Fibroblast of villous mesenchyme (primary cell): ENCODE data around the gene PARD3. TPM values are rescaled to one million over a fixed set of nuclear protein-coding genes. Genes with fewer than 3 reads are reported as not detected.

Experiments used
- DNase-seq: peaks from one replicate; pipeline ENCODE4 v3.0.0-alpha.2; 2010; ENCODE audit warnings: low read depth
- H3K4me3 ChIP-seq: 2 replicates; pipeline ENCODE4 v1.5.1; 2011; ENCODE audit warnings: low read depth, mild to moderate bottlenecking, low read length
- total RNA-seq: library from RNA; depleted of rRNA; stranded (reverse); fragments of >200 nt; gene quantifications from 2 replicates; pipeline ENCODE4 v1.2.3, GENCODE V29; 2012
- TF ChIP-seq, protein P1 (sequence below): IDR thresholded peaks from 2 replicates; pipeline ENCODE4 v1.5.1; 2012; ENCODE audit warnings: low read depth, mild to moderate bottlenecking, low read length; ENCODE audit not compliant: insufficient read depth

The PARD3 gene
- total RNA-seq, 1 donor, result 44.0 TPM

GRCh38 chr10:34294137-34294536 lies 521.0 kb downstream of the PARD3 start:
- no peak overlapping the region for H3K4me3 ChIP-seq
- no peak for DNase-seq
- TF ChIP-seq, protein P1, sequence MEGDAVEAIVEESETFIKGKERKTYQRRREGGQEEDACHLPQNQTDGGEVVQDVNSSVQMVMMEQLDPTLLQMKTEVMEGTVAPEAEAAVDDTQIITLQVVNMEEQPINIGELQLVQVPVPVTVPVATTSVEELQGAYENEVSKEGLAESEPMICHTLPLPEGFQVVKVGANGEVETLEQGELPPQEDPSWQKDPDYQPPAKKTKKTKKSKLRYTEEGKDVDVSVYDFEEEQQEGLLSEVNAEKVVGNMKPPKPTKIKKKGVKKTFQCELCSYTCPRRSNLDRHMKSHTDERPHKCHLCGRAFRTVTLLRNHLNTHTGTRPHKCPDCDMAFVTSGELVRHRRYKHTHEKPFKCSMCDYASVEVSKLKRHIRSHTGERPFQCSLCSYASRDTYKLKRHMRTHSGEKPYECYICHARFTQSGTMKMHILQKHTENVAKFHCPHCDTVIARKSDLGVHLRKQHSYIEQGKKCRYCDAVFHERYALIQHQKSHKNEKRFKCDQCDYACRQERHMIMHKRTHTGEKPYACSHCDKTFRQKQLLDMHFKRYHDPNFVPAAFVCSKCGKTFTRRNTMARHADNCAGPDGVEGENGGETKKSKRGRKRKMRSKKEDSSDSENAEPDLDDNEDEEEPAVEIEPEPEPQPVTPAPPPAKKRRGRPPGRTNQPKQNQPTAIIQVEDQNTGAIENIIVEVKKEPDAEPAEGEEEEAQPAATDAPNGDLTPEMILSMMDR, result no peak

- TF ChIP-seq, protein P1, result no peak
- peak; percentile 49 for DNase-seq
- no peak overlapping the region for H3K4me3 ChIP-seq
These were observed 522.4 kb downstream of the PARD3 start for GRCh38 chr10:34292675-34293074.

DNA sequence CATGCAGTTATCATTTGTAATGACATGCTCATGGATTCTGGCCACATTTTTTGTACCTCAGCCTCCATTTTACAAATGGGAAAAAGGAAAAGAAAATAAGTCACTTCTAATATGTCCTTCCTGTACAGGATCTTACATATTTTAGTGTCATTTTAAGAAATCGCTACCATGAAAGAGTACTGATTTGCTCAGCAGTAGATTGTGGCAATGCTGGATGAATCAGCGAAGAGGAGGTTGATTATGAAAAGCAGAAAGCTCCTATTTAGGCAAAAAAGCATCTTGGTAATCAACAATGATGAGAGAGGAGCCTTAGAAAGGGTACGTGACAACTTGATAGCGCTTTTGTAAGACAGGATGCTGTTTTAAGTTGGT lies 522.9 kb downstream of the PARD3 start:
- H3K4me3 ChIP-seq, result no peak overlapping the region
- TF ChIP-seq, protein P1, result no peak
- no peak for DNase-seq

GRCh38 chr10:34291466-34292193 lies 523.5 kb downstream of the PARD3 start:
- TF ChIP-seq, protein P1, result no peak
- no peak for DNase-seq
- no peak overlapping the region for H3K4me3 ChIP-seq

GRCh38 chr10:34290412-34291081 lies 524.5 kb downstream of the PARD3 start:
- DNase-seq, result peak; percentile 96
- TF ChIP-seq, protein P1, result no peak
- H3K4me3 ChIP-seq, result no peak overlapping the region

DNA sequence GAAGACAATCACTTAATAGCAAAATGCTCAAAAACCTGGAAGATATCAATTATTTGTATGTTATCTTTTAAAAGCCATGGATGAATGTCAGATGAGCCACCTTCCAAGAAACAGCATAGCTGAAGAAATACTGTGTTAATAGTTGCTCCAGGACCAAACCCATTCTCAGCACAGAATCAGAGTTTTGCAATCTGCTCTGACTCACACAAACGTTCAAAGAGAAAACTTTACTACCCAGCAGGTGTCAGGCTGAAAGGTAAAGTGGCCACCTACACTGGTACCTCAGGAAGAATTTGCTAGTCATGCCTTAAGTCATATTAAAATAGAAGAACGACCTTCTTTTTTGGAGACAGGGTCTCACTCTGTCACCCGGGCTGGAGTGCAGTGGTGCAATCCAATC lies 526.5 kb downstream of the PARD3 start:
- H3K4me3 ChIP-seq, result no peak overlapping the region
- TF ChIP-seq, protein P1, result no peak
- peak; percentile 62 for DNase-seq
